ENCODE data around the gene CTNNA1. TPM values are rescaled to one million over a fixed set of nuclear protein-coding genes. Genes with fewer than 3 reads are reported as not detected.

The CTNNA1 gene
- total and polyA plus RNA-seq, 9 of the 15 experiments (the other 6 are each of a cell fraction or from before 2014, with no cell fraction given) = 29.6 to 117 (median 89.1) TPM

GRCh38 chr5:138965626-138966025 is 212.4 kb downstream of the CTNNA1 start:
- no TSS peak for BruUV-seq (replicated peaks)
- H3K9me1 ChIP-seq (ENCODE audit: control insufficient read depth, insufficient read depth, low read length) = no peaks in the 10 kb centered on the region
- FAIRE-seq (no peak), ATAC-seq (no peak), DNase-seq (ENCODE audit: extremely low read depth in 1 of 4, low spot score in 3 of 4) (no peak)
- TF ChIP-seq ARID3B (CRISPR knock-in tag; IDR thresholded peaks at IDR 0.05; ENCODE audit: borderline replicate concordance) (no peak), POLR3G (IDR thresholded peaks at IDR 0.05; ENCODE audit: extremely low read depth, insufficient read length, insufficient replicate concordance) (no peak), RCOR1 (IDR thresholded peaks at IDR 0.05; ENCODE audit: borderline replicate concordance in 1 of 2, low read depth in 2 of 2, low read length in 2 of 2) (no peak)
- H3K79me2 ChIP-seq (ENCODE audit: control insufficient read depth, insufficient read depth, low read length) = no peaks in the 10 kb centered on the region
- no peaks in the 10 kb centered on the region for H3K9me3 ChIP-seq (replicated peaks; ENCODE audit: control insufficient read depth, insufficient read depth, low read depth, low read length)
- intact Hi-C loops (cut with micrococcal nuclease) (no loop called here), in situ Hi-C loops (cut with MboI) (no loop called here)
- 62% methylated on average over 2 of the region's 2 CpGs for WGBS (ENCODE audit: insufficient coverage, low coverage, missing lambda C conversion rate)
- no peak overlapping the region for H2AFZ ChIP-seq (ENCODE audit: low read depth, low read length)
- no peaks in the 10 kb centered on the region for H3K36me3 ChIP-seq (ENCODE audit: control insufficient read depth, insufficient read depth, low read length)
- H4K20me1 ChIP-seq (replicated peaks; ENCODE audit: control insufficient read depth, insufficient read depth, low read length) = peaks cover 4% of the 10 kb centered on the region; the same call in 1 of the 2 replicates
- no peak overlapping the region for H3K27ac ChIP-seq (ENCODE audit: extremely low read depth, low read depth, low read length)
- ChIA-PET CTCF (ENCODE audit: low intra/inter-chr PET ratio) (no interaction called here), POLR2A (interaction anchor here (0.5 kb wide), 1 partner anchor 12 kb away, joined by 3 read pairs; no protein-coding TSS in a partner anchor)
- no peaks in the 10 kb centered on the region for H3K27me3 ChIP-seq (ENCODE audit: control insufficient read depth in 2 of 2, insufficient read depth in 2 of 2, low read length in 2 of 2)
- no peak overlapping the region for H3K4me2 ChIP-seq (ENCODE audit: insufficient read depth, low read length)
- H3K4me1 ChIP-seq (replicated peaks in 1 of 2; ENCODE audit: control insufficient read depth in 2 of 2, insufficient read depth in 2 of 2, low read length in 2 of 2) = peaks cover 0 to 2% of the 10 kb centered on the region in 2 experiments; a peak in 1 of 5 replicates
- H3K9ac ChIP-seq (ENCODE audit: insufficient read depth in 1 of 2, low read depth in 2 of 2, low read length in 2 of 2) = no peak overlapping the region
- H3K4me3 ChIP-seq = no peak overlapping the region

Measured in K562 (cell line).